AG10803 (cell line): Measurements from ENCODE around the gene COL6A6.

Source experiments
- DNase-seq: peaks from one replicate; pipeline ENCODE4 v3.0.0; 2010; ENCODE audit warnings: low read depth
- H3K4me3 ChIP-seq: 2 replicates; pipeline ENCODE4 v1.5.1; 2011; ENCODE audit warnings: mild to moderate bottlenecking, low read length, control low read depth
- TF ChIP-seq, protein P1 (sequence below): conservative IDR thresholded peaks from 2 replicates; pipeline ENCODE4 v1.5.1; 2011; ENCODE audit warnings: mild to moderate bottlenecking, low read length, control low read depth, inconsistent platforms

COL6A6 gene

DNA sequence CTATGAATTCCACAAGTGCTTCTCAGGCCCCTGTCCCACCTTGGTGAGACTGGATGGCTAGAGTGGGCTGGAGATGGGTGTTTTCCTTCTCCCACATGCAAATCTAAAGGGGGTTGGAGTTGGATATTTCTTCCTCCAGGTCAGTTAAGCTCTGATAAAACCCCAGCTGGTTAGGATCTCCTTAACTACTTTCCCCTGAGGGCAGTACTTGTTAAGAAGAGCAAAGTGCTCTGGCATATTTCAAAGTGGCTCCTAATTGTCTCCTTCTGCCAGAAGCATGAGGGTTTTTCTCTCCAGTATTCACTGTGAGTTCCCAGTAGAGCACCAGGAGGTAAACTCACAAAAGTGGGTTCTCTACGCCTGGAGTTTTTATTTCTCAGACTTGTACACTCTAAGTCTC lies 31.4 kb downstream of the COL6A6 start:
- TF ChIP-seq, protein P1, sequence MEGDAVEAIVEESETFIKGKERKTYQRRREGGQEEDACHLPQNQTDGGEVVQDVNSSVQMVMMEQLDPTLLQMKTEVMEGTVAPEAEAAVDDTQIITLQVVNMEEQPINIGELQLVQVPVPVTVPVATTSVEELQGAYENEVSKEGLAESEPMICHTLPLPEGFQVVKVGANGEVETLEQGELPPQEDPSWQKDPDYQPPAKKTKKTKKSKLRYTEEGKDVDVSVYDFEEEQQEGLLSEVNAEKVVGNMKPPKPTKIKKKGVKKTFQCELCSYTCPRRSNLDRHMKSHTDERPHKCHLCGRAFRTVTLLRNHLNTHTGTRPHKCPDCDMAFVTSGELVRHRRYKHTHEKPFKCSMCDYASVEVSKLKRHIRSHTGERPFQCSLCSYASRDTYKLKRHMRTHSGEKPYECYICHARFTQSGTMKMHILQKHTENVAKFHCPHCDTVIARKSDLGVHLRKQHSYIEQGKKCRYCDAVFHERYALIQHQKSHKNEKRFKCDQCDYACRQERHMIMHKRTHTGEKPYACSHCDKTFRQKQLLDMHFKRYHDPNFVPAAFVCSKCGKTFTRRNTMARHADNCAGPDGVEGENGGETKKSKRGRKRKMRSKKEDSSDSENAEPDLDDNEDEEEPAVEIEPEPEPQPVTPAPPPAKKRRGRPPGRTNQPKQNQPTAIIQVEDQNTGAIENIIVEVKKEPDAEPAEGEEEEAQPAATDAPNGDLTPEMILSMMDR = no peak
- H3K4me3 ChIP-seq = no peak overlapping the region
- no peak for DNase-seq

DNA sequence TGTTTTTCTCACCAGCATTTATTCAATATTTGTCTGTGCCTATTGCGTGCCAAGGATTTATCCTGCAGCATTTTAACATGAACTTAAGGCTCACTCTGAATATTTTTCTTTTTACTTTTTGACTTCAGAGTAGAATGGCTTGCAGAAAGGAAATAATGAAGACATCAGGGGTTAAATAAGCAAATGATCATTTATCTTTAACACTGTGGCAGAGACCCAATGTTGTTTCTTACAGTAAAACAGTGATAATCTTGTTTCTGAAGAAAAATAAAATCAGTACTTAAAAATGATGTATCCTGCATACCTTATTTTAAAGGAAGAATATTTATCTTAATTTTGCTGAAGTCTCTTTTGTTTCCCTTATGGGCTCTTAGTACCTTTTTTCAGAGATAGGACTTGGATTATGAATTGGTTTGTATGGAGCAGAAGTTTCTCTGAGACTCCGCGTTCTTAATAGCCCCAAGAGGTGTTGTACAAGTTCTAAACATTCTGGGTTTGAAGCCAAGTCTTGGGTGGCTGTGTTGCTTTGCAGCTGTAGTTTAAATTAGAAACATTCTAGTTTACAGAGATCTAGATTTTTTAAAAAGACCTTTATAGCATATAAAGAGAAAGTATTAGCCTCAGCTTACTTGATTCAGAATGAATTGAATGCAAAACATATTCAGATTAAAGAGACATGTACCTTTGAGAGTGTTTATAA lies 40.5 kb downstream of the COL6A6 start:
- DNase-seq = no peak
- TF ChIP-seq, protein P1 = no peak
- H3K4me3 ChIP-seq = no peak overlapping the region

GRCh38 chr3:130558366-130558765 lies 41.4 kb downstream of the COL6A6 start:
- DNase-seq = no peak
- H3K4me3 ChIP-seq = no peak overlapping the region
- TF ChIP-seq, protein P1 = no peak

- no peak overlapping the region for H3K4me3 ChIP-seq
- DNase-seq = no peak
- TF ChIP-seq, protein P1 = no peak
Measured at GRCh38 chr3:130565224-130565623, 48.2 kb downstream of the COL6A6 start.
